Jurkat, Clone E6-1 (cell line): ENCODE measurements around the gene CNTNAP2.

Source experiments
- DNase-seq: peaks from one replicate; pipeline ENCODE4 v3.0.0-alpha.2; 2011; ENCODE audit warnings: low read depth, low spot score
- H3K4me3 ChIP-seq: 2 replicates; pipeline ENCODE4 v1.5.1; 2011; ENCODE audit warnings: mild to moderate bottlenecking, low read length, control low read depth, moderate library complexity

The CNTNAP2 gene

GRCh38 chr7:146645383-146645976, 528.9 kb downstream of the CNTNAP2 start:
- H3K4me3 ChIP-seq, result no peak overlapping the region

GRCh38 chr7:146647445-146647844, 530.8 kb downstream of the CNTNAP2 start:
- H3K4me3 ChIP-seq, result no peak overlapping the region
- no peak for DNase-seq

More at GRCh38 chr7:146645383-146645976, 528.9 kb downstream of the CNTNAP2 start:
- no peak for DNase-seq

GRCh38 chr7:146652176-146652575, 535.6 kb downstream of the CNTNAP2 start:
- H3K4me3 ChIP-seq, result no peak overlapping the region
- DNase-seq, result no peak

- no peak overlapping the region for H3K4me3 ChIP-seq
- DNase-seq, result no peak
These were observed 537.4 kb downstream of the CNTNAP2 start for GRCh38 chr7:146654048-146654447.

- no peak overlapping the region for H3K4me3 ChIP-seq
- peak; percentile 65 for DNase-seq
These were observed 539.6 kb downstream of the CNTNAP2 start for GRCh38 chr7:146655928-146656797.

- no peak overlapping the region for H3K4me3 ChIP-seq
- no peak for DNase-seq
These were observed 540.4 kb downstream of the CNTNAP2 start for GRCh38 chr7:146656988-146657387.

- no peak overlapping the region for H3K4me3 ChIP-seq
- DNase-seq, result no peak
These were observed 542.0 kb downstream of the CNTNAP2 start for GRCh38 chr7:146658604-146659003.

GRCh38 chr7:146659732-146660131, 543.1 kb downstream of the CNTNAP2 start:
- no peak overlapping the region for H3K4me3 ChIP-seq
- no peak for DNase-seq

GRCh38 chr7:146660839-146661238, 544.2 kb downstream of the CNTNAP2 start:
- no peak overlapping the region for H3K4me3 ChIP-seq
- DNase-seq, result no peak

GRCh38 chr7:146661435-146661834, 544.8 kb downstream of the CNTNAP2 start:
- no peak overlapping the region for H3K4me3 ChIP-seq
- DNase-seq, result no peak

- DNase-seq, result no peak
- no peak overlapping the region for H3K4me3 ChIP-seq
These were observed 545.3 kb downstream of the CNTNAP2 start for GRCh38 chr7:146661929-146662328.

- H3K4me3 ChIP-seq, result no peak overlapping the region
- DNase-seq, result no peak
These were observed 548.4 kb downstream of the CNTNAP2 start for GRCh38 chr7:146665023-146665422.

- DNase-seq, result no peak
- H3K4me3 ChIP-seq, result no peak overlapping the region
These were observed 553.9 kb downstream of the CNTNAP2 start for GRCh38 chr7:146670532-146670931.

- no peak for DNase-seq
- no peak overlapping the region for H3K4me3 ChIP-seq
These were observed 564.9 kb downstream of the CNTNAP2 start for GRCh38 chr7:146681487-146681886.

GRCh38 chr7:146683439-146683838, 566.8 kb downstream of the CNTNAP2 start:
- DNase-seq, result no peak
- H3K4me3 ChIP-seq, result no peak overlapping the region

GRCh38 chr7:146690987-146691386, 574.4 kb downstream of the CNTNAP2 start:
- DNase-seq, result no peak
- H3K4me3 ChIP-seq, result no peak overlapping the region

- H3K4me3 ChIP-seq, result no peak overlapping the region
- DNase-seq, result no peak
These were observed 582.5 kb downstream of the CNTNAP2 start for GRCh38 chr7:146698995-146699610.

- DNase-seq, result no peak
- H3K4me3 ChIP-seq, result no peak overlapping the region
These were observed 583.5 kb downstream of the CNTNAP2 start for GRCh38 chr7:146700015-146700560.

- H3K4me3 ChIP-seq, result no peak overlapping the region
- no peak for DNase-seq
These were observed 584.6 kb downstream of the CNTNAP2 start for GRCh38 chr7:146701166-146701565.

- H3K4me3 ChIP-seq, result no peak overlapping the region
- DNase-seq, result no peak
These were observed 586.3 kb downstream of the CNTNAP2 start for GRCh38 chr7:146702898-146703297.
